AG09319 (cell line): Measurements from ENCODE around the gene GLB1L.
"Not testable (repeated sequence)": the region's sequence is repeated elsewhere in the genome, so short reads cannot be mapped to it uniquely, and the experiment has no call there.

Experiments
- DNase-seq: peaks from one replicate; pipeline ENCODE4 v3.0.0-alpha.2; 2010; ENCODE audit warnings: low read depth; ENCODE audit errors: extremely low read depth
- CTCF ChIP-seq: IDR thresholded peaks from 2 replicates; pipeline ENCODE4 v1.5.1; 2011; ENCODE audit warnings: low read depth, mild to moderate bottlenecking, inconsistent platforms, low read length, moderate library complexity

Gene GLB1L

GRCh38 chr2:219261024-219261855 lies 16.0 kb upstream of the GLB1L start:
- no peak for DNase-seq
- TF ChIP-seq CTCF = no peak

- not testable (repeated sequence) for DNase-seq
Measured at GRCh38 chr2:219258942-219259341, 13.7 kb upstream of the GLB1L start.

DNA sequence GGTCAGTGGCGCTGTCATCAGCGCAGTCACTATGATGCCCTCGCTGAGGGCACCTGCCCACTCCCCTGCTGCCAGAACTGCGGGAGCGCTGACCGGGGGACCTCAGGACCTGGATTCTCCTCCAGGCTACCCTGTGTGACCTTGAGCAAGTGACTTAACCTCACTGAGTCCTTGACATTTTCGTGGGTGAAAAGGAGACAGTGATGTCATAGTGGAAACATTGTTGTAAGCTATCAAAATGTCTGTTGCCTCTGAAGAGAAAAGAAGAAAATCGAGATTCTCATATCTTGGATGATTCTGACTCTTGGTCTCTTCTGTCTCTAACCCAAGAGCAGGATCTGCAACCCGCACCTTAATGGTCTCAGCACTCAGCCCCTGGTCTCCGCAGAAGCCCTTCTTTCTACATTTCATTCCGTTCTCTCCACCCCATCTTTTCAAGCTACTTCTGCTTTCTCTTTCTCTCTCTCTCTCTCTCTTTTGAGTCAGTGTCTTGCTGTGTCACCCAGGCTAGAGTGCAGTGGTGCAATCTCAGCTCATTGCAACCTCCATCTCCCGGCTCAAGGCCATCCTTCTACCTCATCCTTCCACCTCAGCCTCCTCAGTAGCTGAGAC lies 9.5 kb upstream of the GLB1L start:
- no peak for TF ChIP-seq CTCF
- DNase-seq = no peak

GRCh38 chr2:219253753-219254589 lies 8.7 kb upstream of the GLB1L start, which contains the start of gene TUBA4A:
Gene TUBA4A (minus strand): TSS chr2:219253918. CDS start chr2:219253858, 60 bp downstream.
- no peak for TF ChIP-seq CTCF
- DNase-seq = no peak

DNA sequence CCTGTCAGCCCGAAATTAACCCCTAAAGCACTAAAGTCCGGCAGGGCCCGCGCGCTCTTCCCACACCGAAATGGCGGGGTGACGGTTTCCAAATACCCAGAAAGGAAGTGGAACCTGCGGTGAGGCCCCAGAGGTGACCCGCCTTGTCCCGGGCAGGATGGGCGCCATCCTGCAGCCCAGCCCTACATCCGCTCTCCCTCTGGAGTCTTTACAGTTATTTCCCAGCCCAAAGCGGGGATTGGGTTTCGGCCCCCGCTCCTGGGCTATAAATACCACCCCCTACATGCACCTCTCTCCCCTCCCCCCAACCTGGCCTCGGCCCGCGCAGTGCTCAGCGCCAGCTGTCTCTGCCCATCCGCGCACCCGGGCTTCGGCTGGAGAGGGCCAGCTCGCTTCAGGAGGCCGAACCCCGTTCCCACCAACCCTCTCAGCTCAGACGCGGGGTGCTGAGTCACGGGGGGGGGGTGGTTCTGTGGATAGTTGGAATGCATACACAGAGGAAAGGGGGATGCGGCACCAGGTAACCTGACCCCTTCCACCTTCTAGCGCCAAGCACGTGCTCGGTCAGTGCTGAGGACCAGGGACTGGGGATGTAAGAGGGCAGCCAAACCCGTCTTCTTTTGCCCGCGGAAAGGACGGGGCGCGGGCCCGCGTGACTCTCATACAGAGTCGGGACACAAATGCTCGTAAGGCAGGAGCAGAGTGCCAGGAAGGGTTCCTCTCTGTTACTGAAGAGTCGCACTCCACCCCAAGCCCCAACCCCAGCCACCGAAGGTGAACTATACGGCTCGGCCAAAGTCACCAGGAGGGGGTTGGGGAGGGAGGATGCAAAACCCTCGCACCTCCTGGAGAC lies 7.9 kb upstream of the GLB1L start, which contains the start of gene TUBA4B:
Gene TUBA4B, plus strand, starts transcription at position 344 of the 853 bp plus-strand sequence. Its CDS starts 165 bp downstream, at position 509.
- no peak for TF ChIP-seq CTCF
- no peak for DNase-seq

DNA sequence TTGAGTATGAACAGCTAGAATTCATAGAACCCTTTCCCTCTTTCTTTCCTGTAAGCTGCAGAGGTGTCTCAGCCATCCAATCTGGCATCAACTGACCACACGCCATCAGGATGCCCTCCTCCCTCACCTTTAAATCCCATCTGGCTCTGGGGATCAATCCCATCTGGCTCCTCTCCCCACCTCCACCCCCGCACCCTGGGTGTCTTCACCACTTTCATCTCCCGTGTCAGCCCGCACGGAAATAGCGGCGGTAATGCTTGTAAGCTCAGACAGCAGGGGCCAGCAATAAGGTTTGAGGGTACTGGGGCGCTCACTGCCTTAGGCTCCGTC lies 7.3 kb upstream of the GLB1L start:
- DNase-seq = no peak
- no peak for TF ChIP-seq CTCF

DNA sequence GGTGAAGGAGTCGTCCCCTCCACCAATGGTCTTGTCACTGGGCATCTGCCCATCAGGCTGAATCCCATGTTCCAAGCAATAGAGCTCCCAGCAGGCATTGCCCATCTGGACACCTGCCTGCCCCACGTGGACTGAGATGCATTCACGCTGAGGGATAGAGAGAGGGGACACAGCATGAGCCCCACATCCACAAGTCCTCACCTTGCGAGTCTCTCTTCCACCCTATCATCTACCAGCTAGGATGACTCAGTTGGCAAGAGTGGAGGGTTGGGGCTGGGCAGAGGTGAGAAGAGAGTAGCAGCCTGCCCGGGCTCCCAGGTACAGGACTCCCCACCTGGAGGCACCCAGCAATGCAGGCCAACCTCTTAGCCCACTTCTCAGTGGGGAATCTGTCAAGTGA lies 6.8 kb upstream of the GLB1L start:
- no peak for DNase-seq
- no peak for TF ChIP-seq CTCF
